Muscle of back (tissue), 11 donors: ENCODE data around the gene IAH1. TPM values are rescaled to one million over a fixed set of nuclear protein-coding genes. Genes with fewer than 3 reads are reported as not detected.

ENCODE experiments used
- DNase-seq, 3 donors: peaks; one replicate each; pipeline versions ENCODE4 v3.0.0 to v3.0.0-alpha.2; 2013
- polyA plus RNA-seq, 10 donors: library from polyadenylated mRNA; unstranded; fragments of 120-200 nt; gene quantifications; one replicate each; pipeline ENCODE4 v1.2.1, GENCODE V29; 2013; ENCODE audit not compliant: insufficient read length in 10 of 10

Gene IAH1
- polyA plus RNA-seq, 10 donors, result 44.7 to 60.9 (median 50.1) TPM

GRCh38 chr2:9525266-9525665, 50.9 kb downstream of the IAH1 start:
- DNase-seq, result no peak

- no peak for DNase-seq
These were observed 53.8 kb downstream of the IAH1 start for GRCh38 chr2:9527995-9528787.

GRCh38 chr2:9532421-9532820, 58.1 kb downstream of the IAH1 start:
- no peak for DNase-seq

- no peak for DNase-seq
These were observed 59.3 kb downstream of the IAH1 start for GRCh38 chr2:9533663-9534062.

GRCh38 chr2:9535177-9535576, 60.8 kb downstream of the IAH1 start:
- no peak for DNase-seq

GRCh38 chr2:9536504-9536903, 62.2 kb downstream of the IAH1 start:
- no peak for DNase-seq

- DNase-seq, result peak; percentile 56 to 77 (median 66)
These were observed 63.7 kb downstream of the IAH1 start for GRCh38 chr2:9538000-9538507.

Other genes with a start within 250 kb of the IAH1 start
- 100 to 1,000 TPM in 3 of 10 donors, 10 to 100 TPM in 7; 87.4 to 106 (median 97.0) TPM for gene ITGB1BP1, start 51.0 kb upstream of the IAH1 start, polyA plus RNA-seq
- 10 to 100 TPM; 28.7 to 39.8 (median 36.7) TPM for gene CPSF3, start 50.9 kb upstream of the IAH1 start, polyA plus RNA-seq
- gene ADAM17, start 81.3 kb downstream of the IAH1 start, polyA plus RNA-seq, result 10 to 100 TPM; 19.6 to 34.8 (median 26.1) TPM
- gene YWHAQ, start 156.4 kb downstream of the IAH1 start, polyA plus RNA-seq, result 100 to 1,000 TPM; 199 to 265 (median 228) TPM